GM12878 (cell line): ENCODE results near the gene C9orf78. TPM values are rescaled to one million over a fixed set of nuclear protein-coding genes. Genes with fewer than 3 reads are reported as not detected.

Experiments used
- CUX1 ChIP-seq: IDR thresholded peaks from 2 replicates; pipeline ENCODE4 v1.6.1; 2012; ENCODE audit warnings: improper control_type of control experiment, low read depth, low read length; ENCODE audit not compliant: insufficient replicate concordance
- E2F8 ChIP-seq: fragments of 450-650 bp; IDR thresholded peaks from 2 replicates; pipeline ENCODE4 v1.6.1; 2018; ENCODE audit warnings: mild to moderate bottlenecking, low read depth, moderate library complexity; ENCODE audit not compliant: partially characterized antibody
- polyA plus RNA-seq, 11 experiments: library from polyadenylated mRNA; depleted of rRNA in 4 of 11; unstranded in 6 of 11; stranded (reverse) in 5 of 11; fragments of >200 nt; fragmentation: Nextera tagmentation in 4 of 11; fragmentation: Illumina TruSeq in 1 of 11; extraction: Ambion mirVana in 4 of 11; extraction: Trizol in 1 of 11; gene quantifications; 1 replicate in 1 of 11; 2 replicates in 10 of 11; pipeline versions ENCODE4 v1.2.1 to v1.2.3, GENCODE V29; 2011 to 2016; ENCODE audit warnings: inconsistent platforms in 2 of 11, missing spikeins in 2 of 11, low read depth in 1 of 11
- total RNA-seq, 4 experiments: library from RNA; depleted of rRNA in 3 of 4; stranded (reverse); fragments of >200 nt in 3 of 4; fragmentation: Illumina TruSeq in 1 of 4; extraction: Trizol in 1 of 4; gene quantifications; 2 replicates each; pipeline versions ENCODE4 v1.2.1 to v1.2.3, GENCODE V29; 2013 to 2021

Gene C9orf78
- total and polyA plus RNA-seq, 10 of the 15 experiments (the other 5 are each of a cell fraction or from before 2014, with no cell fraction given): 23.0 to 60.9 (median 47.5) TPM

- TF ChIP-seq CUX1: no peak
- TF ChIP-seq E2F8: no peak
These were observed 25.8 kb upstream of the C9orf78 start (continued) for GRCh38 chr9:129860653-129861446.
